ENCODE data around the gene RBM4. TPM values are rescaled to one million over a fixed set of nuclear protein-coding genes. Genes with fewer than 3 reads are reported as not detected.

Gene RBM4
- total and polyA plus RNA-seq, 2 of the 4 experiments (the other 2 are of a cell fraction) = 165 to 198 TPM

DNA sequence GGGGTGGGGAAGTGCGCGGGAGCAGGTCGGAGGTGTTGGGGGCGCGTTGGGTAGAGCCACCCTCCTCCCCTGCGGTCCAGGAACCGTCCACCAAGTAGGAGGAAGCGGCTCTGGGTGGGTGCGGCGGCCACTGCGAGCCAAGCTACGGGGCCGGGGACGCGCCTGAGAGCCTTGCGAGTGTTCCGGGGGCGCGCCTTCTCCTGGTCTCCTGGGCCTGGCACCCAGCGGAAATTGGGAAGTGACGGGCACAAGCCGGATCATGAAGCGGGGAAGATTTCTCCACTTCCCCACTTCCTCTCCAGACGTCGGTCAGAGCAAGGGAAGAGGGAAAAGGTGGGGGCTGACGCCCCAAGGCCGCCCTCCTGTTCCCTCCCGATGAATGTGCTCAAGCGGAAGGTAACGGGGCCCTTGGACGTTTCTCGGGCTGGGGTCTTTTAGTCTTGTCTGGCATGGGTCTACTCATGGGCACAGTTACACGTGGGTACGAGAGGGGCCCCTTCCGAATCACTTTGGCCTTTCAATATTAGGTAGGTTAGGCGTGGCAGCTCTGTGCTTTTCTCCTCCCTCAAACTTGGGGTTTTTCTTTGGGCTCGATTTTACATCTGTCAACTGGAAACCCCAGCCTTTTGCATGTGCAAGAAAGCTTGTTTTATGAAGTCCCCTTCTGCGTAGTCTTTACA lies 21.2 kb upstream of the RBM4 start:
- intact Hi-C loops (cut with micrococcal nuclease) = loop anchor here (2.0 kb wide), 1 partner anchor 22 kb away; the partner anchor contains the start of gene RBM4
- in situ Hi-C loops (cut with MboI; ENCODE audit: low sequenced_read_pairs) = no loop called here
- ChIA-PET CTCF (interaction anchor here (0.7 kb wide), 1 partner anchor 19 kb away, joined by 3 read pairs; no protein-coding TSS in a partner anchor), POLR2A (ENCODE audit: unreplicated experiment) (interaction anchor here (1.3 to 1.6 kb wide), 2 partner anchors 10 to 21 kb away, joined by 7 to 14 read pairs; partner anchors contain the start of gene RBM4)
- Histone ChIP-seq H3K14ac (replicated peaks; ENCODE audit: low read depth, low read length) (peak overlapping the region; percentile 66), H2AK9ac (replicated peaks; ENCODE audit: low read depth, low read length, poor library complexity) (peak overlapping the region; percentile 97), H3K56ac (ENCODE audit: extremely low read depth, insufficient read depth, low read length) (peak overlapping the region; percentile 48; the same call in 1 of the 2 replicates), H4K8ac (ENCODE audit: low read depth in 2 of 2, low read length in 2 of 2) (peak overlapping the region; percentile 42 to 69; a peak in 2 of 4 replicates), H3K36me3 (ENCODE audit: control insufficient read depth, insufficient read depth, low read length) (peaks cover 6% of the 10 kb centered on the region; the same call in 1 of the 2 replicates), H3K4me2 (ENCODE audit: low read depth, low read length) (peak overlapping the region; percentile 97), H3K4me1 (ENCODE audit: control insufficient read depth, insufficient read depth, low read length) (peaks cover 2% of the 10 kb centered on the region; the same call in 1 of the 2 replicates), H3K27ac (ENCODE audit: insufficient read depth, low read length) (peak overlapping the region; percentile 86), H2BK20ac (ENCODE audit: low read depth, low read length) (no peak overlapping the region), H2BK5ac (ENCODE audit: low read depth, low read length, poor library complexity, severe bottlenecking) (peak overlapping the region; percentile 86), H3K18ac (ENCODE audit: low read depth, low read length) (no peak overlapping the region; the same call in 1 of the 2 replicates), H2AK5ac (ENCODE audit: low read depth, low read length) (peak overlapping the region; percentile 16; the same call in 1 of the 2 replicates), H2AFZ (replicated peaks; ENCODE audit: low read length, poor library complexity) (peak overlapping the region; percentile 98), H3K4ac (ENCODE audit: low read depth, low read length) (peak overlapping the region; percentile 96), H2BK15ac (ENCODE audit: low read depth, low read length) (no peak overlapping the region), H3K23ac (ENCODE audit: low read depth, low read length) (peak overlapping the region; percentile 48; the same call in 1 of the 2 replicates), H3K4me3 (ENCODE audit: insufficient read depth, low read depth, low read length) (peak overlapping the region; percentile 65), H4K5ac (ENCODE audit: low read depth, low read length) (no peak overlapping the region), H4K91ac (ENCODE audit: insufficient read depth, low read depth, low read length) (peak overlapping the region; percentile 92; the same call in 1 of the 2 replicates), H3K9ac (ENCODE audit: low read depth, low read length) (peak overlapping the region; percentile 84), H3K79me1 (ENCODE audit: low read depth in 1 of 2, low read length in 2 of 2) (peaks cover 5 to 49% of the 10 kb centered on the region in 2 experiments; a peak in 3 of 4 replicates), H3K27me3 (ENCODE audit: control insufficient read depth, insufficient read depth, low read length) (no peaks in the 10 kb centered on the region), H4K20me1 (ENCODE audit: insufficient read depth, low read length) (peaks cover 58% of the 10 kb centered on the region), H2BK120ac (ENCODE audit: low read depth, low read length) (no peak overlapping the region), H3K9me1 (ENCODE audit: insufficient read depth, low read length) (peaks cover 6% of the 10 kb centered on the region), H3K9me3 (ENCODE audit: control insufficient read depth, insufficient read depth, low read length) (no peaks in the 10 kb centered on the region)
- BruUV-seq (replicated peaks) = no TSS peak
- dilution Hi-C loops (cut with HindIII; ENCODE audit: low sequenced_read_pairs, unreplicated experiment) = no loop called here
- WGBS, 2 experiments (ENCODE audit: extremely low coverage in 2 of 2, insufficient read length in 1 of 2) = 0% methylated on average over 13 of the region's 38 CpGs; no CpG with 5 or more reads in 1 of the 2 experiments
- DNase-seq (no peak), ATAC-seq (ENCODE audit: low read depth) (peak; percentile 5)
- no peak for TF ChIP-seq RFX5 (IDR thresholded peaks at IDR 0.05; ENCODE audit: low read depth, low read length)
- no peak for TF ChIP-seq RCOR1 (IDR thresholded peaks at IDR 0.05; ENCODE audit: insufficient replicate concordance, low read length)
- no peak for TF ChIP-seq MAFK (IDR thresholded peaks at IDR 0.05; ENCODE audit: low read depth, low read length)
- TF ChIP-seq CEBPB (IDR thresholded peaks at IDR 0.05; ENCODE audit: low read depth, low read length) = no peak
- no peak for TF ChIP-seq MXI1 (IDR thresholded peaks at IDR 0.05; ENCODE audit: borderline replicate concordance, low read depth, low read length)
